ENCODE results near the gene ELOVL7.
"Not testable (repeated sequence)": the region's sequence is repeated elsewhere in the genome, so short reads cannot be mapped to it uniquely, and the experiment has no call there.

ELOVL7 gene

GRCh38 chr5:60843936-60844905 is at the start of gene ELOVL7:
TSS of gene ELOVL7 (minus strand) at chr5:60844269. CDS start at chr5:60787397, 56,872 bp downstream.
- peaks cover 20% of the 10 kb centered on the region for H3K4me1 Mint-ChIP-seq
- no peaks in the 10 kb centered on the region for H3K9me3 Mint-ChIP-seq
- peak; percentile 46 to 54 for DNase-seq
- peak within 1 kb of the TSS; percentile 85 to 93 for H3K4me3 Mint-ChIP-seq
- ATAC-seq, result peak; percentile 88
- peaks cover 73% of the 10 kb centered on the region for H3K27me3 Mint-ChIP-seq
- peak within 1 kb of the TSS; percentile 68 to 77 for H3K27ac Mint-ChIP-seq

- ATAC-seq (no peak), DNase-seq (no peak)
- H3K27me3 Mint-ChIP-seq, result no peaks in the 10 kb centered on the region
- H3K4me3 Mint-ChIP-seq, result no peak overlapping the region
- H3K27ac Mint-ChIP-seq, result peak overlapping the region in 1 of 2 donors; percentile 12
- H3K4me1 Mint-ChIP-seq, result peaks cover 5% of the 10 kb centered on the region
- no peaks in the 10 kb centered on the region for H3K9me3 Mint-ChIP-seq
Observed at GRCh38 chr5:60893521-60893920, 49.5 kb upstream of the ELOVL7 start.

- Mint-ChIP-seq H3K4me1 (peaks cover 7% of the 10 kb centered on the region), H3K9me3 (no peaks in the 10 kb centered on the region), H3K27ac (no peak overlapping the region), H3K27me3 (no peaks in the 10 kb centered on the region), H3K4me3 (no peak overlapping the region)
- no peak for DNase-seq
- no peak for ATAC-seq
Observed at GRCh38 chr5:60891667-60892066, 47.6 kb upstream of the ELOVL7 start.

- H3K4me3 Mint-ChIP-seq, result no peak overlapping the region
- no peaks in the 10 kb centered on the region for H3K27me3 Mint-ChIP-seq
- peaks cover 7% of the 10 kb centered on the region for H3K4me1 Mint-ChIP-seq
- no peak for DNase-seq
- peak; percentile 48 for ATAC-seq
- no peaks in the 10 kb centered on the region for H3K9me3 Mint-ChIP-seq
- H3K27ac Mint-ChIP-seq, result no peak overlapping the region
Observed at GRCh38 chr5:60888359-60889061, 44.4 kb upstream of the ELOVL7 start.

- Mint-ChIP-seq H3K9me3 (no peaks in the 10 kb centered on the region), H3K27me3 (no peaks in the 10 kb centered on the region), H3K4me3 (no peak overlapping the region), H3K27ac (no peak overlapping the region), H3K4me1 (peaks cover 7% of the 10 kb centered on the region)
- no peak for DNase-seq
- ATAC-seq, result no peak
Observed at GRCh38 chr5:60887746-60888145, 43.7 kb upstream of the ELOVL7 start.

- no peaks in the 10 kb centered on the region for H3K9me3 Mint-ChIP-seq
- H3K4me1 Mint-ChIP-seq, result peaks cover 7% of the 10 kb centered on the region
- H3K27ac Mint-ChIP-seq, result no peak overlapping the region
Observed at GRCh38 chr5:60887096-60887495, 43.0 kb upstream of the ELOVL7 start.

GRCh38 chr5:60886158-60886557 is 42.1 kb upstream of the ELOVL7 start:
- H3K27me3 Mint-ChIP-seq, result no peaks in the 10 kb centered on the region
- ATAC-seq, result no peak

More at GRCh38 chr5:60887096-60887495, 43.0 kb upstream of the ELOVL7 start:
- H3K27me3 Mint-ChIP-seq, result no peaks in the 10 kb centered on the region
- DNase-seq, result no peak
- no peak for ATAC-seq
- H3K4me3 Mint-ChIP-seq, result no peak overlapping the region

GRCh38 chr5:60883229-60883628 is 39.2 kb upstream of the ELOVL7 start:
- ATAC-seq, result no peak
- Mint-ChIP-seq H3K27me3 (no peaks in the 10 kb centered on the region), H3K4me1 (no peaks in the 10 kb centered on the region), H3K9me3 (peaks cover 7 to 28% of the 10 kb centered on the region in 2 donors), H3K27ac (no peak overlapping the region), H3K4me3 (no peak overlapping the region)
- no peak for DNase-seq

More at GRCh38 chr5:60886158-60886557, 42.1 kb upstream of the ELOVL7 start:
- DNase-seq, result no peak
- Mint-ChIP-seq H3K27ac (no peak overlapping the region), H3K9me3 (peaks cover 0 to 5% of the 10 kb centered on the region in 2 donors), H3K4me1 (peaks cover 7% of the 10 kb centered on the region), H3K4me3 (no peak overlapping the region)

DNA sequence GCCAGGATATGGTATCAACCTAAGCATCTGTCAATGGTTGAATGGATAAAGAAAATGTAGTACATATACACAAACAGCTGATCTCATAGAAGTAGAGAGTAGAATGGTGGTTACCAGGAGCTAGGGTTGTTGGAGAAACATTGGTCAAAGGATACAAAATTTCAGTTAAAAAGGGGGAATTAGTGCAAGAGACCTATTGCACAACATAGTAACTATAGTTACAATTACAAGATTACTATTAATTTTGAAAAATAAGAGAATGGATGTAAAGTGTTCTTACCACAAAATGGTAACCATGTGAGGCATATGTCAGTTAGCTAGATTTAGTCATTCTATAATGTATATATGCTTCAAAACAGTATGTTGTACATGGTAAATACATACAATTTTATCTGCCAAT is 28.8 kb upstream of the ELOVL7 start:
- no peak overlapping the region for H3K27ac Mint-ChIP-seq
- no peaks in the 10 kb centered on the region for H3K4me1 Mint-ChIP-seq
- H3K27me3 Mint-ChIP-seq, result no peaks in the 10 kb centered on the region
- ATAC-seq (no peak), DNase-seq (no peak)
- H3K4me3 Mint-ChIP-seq, result no peak overlapping the region
- H3K9me3 Mint-ChIP-seq, result peaks cover 26 to 34% of the 10 kb centered on the region in 2 donors

DNA sequence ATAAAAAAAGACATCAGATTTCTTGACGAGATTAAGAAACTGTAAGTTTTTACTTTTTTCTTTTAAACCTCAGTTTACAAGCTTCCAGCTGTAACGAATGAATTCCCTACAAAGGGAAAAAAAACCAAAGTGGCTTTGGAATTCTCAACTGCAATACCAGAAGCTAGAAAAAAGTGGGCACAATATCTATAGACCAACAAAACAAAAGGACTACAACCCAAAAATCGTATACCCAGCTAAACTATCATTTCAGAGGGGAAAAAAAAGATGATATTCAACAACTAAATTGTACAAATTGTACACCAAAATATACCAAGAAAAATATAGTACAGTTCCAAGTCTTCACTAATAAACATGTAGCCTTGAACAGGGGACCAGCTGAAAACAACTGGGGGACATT is 26.8 kb upstream of the ELOVL7 start:
- DNase-seq (no peak), ATAC-seq (no peak)
- no peaks in the 10 kb centered on the region for H3K4me1 Mint-ChIP-seq
- no peaks in the 10 kb centered on the region for H3K27me3 Mint-ChIP-seq
- H3K9me3 Mint-ChIP-seq, result peaks cover 26 to 34% of the 10 kb centered on the region in 2 donors
- no peak overlapping the region for H3K27ac Mint-ChIP-seq
- no peak overlapping the region for H3K4me3 Mint-ChIP-seq

GRCh38 chr5:60860572-60860971 is 16.5 kb upstream of the ELOVL7 start:
- H3K27me3 Mint-ChIP-seq, H3K4me3 Mint-ChIP-seq, H3K27ac Mint-ChIP-seq, ATAC-seq, DNase-seq, H3K4me1 Mint-ChIP-seq: not testable (repeated sequence)
- peaks cover 5 to 15% of the 10 kb centered on the region in 2 donors for H3K9me3 Mint-ChIP-seq

DNA sequence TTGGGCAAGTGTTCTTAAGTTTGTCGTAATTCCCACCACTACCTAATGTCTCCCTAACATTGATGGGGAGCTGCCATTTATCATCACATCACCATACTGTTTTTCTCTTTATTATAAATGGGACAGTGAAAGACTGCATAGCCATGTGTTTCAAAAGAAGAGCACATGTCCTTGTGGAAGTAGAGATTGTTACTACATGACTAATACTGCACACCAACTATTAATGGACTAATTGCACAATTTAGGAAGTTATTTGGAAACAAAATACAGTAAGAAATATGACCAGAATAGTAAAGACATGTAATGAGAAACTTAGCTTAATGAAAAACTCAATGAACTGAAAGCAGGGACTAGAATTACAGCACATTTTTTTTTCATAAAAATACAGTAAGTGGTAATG is 12.0 kb upstream of the ELOVL7 start:
- DNase-seq, result no peak
- Mint-ChIP-seq H3K4me1 (no peaks in the 10 kb centered on the region), H3K9me3 (peaks cover 0 to under 1% of the 10 kb centered on the region in 2 donors)

DNA sequence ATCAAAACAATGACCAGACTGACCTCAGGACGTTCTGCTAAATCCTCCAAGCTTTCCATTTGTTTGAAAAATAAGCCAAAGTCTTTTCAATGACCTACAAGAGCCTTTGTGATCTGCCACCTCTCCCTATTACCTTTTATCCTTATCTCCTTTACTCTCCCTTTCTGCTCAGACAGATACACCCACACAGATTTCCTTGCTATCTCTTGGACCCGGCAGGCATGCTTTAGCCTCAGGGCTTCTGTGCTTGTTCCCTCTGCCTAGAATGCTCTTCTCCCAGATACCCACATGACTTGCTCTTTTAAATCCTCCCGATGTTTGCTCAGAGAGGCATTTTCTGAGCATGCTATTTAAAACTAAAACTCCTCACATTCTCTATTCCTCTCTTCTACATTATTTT is 8.9 kb upstream of the ELOVL7 start:
- no peak overlapping the region for H3K4me3 Mint-ChIP-seq
- H3K27me3 Mint-ChIP-seq, result no peaks in the 10 kb centered on the region
- no peaks in the 10 kb centered on the region for H3K9me3 Mint-ChIP-seq
- DNase-seq (no peak), ATAC-seq (no peak)
- no peaks in the 10 kb centered on the region for H3K4me1 Mint-ChIP-seq
- no peak overlapping the region for H3K27ac Mint-ChIP-seq

More for the DNA sequence above, 12.0 kb upstream of the ELOVL7 start:
- no peak for ATAC-seq
- H3K4me3 Mint-ChIP-seq, result no peak overlapping the region
- no peaks in the 10 kb centered on the region for H3K27me3 Mint-ChIP-seq
- H3K27ac Mint-ChIP-seq, result no peak overlapping the region

GRCh38 chr5:60852317-60852716 is 8.2 kb upstream of the ELOVL7 start:
- no peaks in the 10 kb centered on the region for H3K27me3 Mint-ChIP-seq
- no peak overlapping the region for H3K27ac Mint-ChIP-seq
- DNase-seq (no peak), ATAC-seq (no peak)
- H3K4me1 Mint-ChIP-seq, result no peaks in the 10 kb centered on the region
- H3K4me3 Mint-ChIP-seq, result no peak overlapping the region
- H3K9me3 Mint-ChIP-seq, result no peaks in the 10 kb centered on the region

- peaks cover 4% of the 10 kb centered on the region for H3K27me3 Mint-ChIP-seq
- ATAC-seq (no peak), DNase-seq (no peak)
- no peak overlapping the region for H3K27ac Mint-ChIP-seq
- H3K4me1 Mint-ChIP-seq, result no peaks in the 10 kb centered on the region
- H3K9me3 Mint-ChIP-seq, result no peaks in the 10 kb centered on the region
- no peak overlapping the region for H3K4me3 Mint-ChIP-seq
Observed at GRCh38 chr5:60851626-60852025, 7.6 kb upstream of the ELOVL7 start.

GRCh38 chr5:60846298-60846697 is 2.2 kb upstream of the ELOVL7 start:
- H3K9me3 Mint-ChIP-seq, result no peaks in the 10 kb centered on the region
- H3K27ac Mint-ChIP-seq, result peak overlapping the region in 1 of 2 donors; percentile 4
- ATAC-seq, result no peak

More at GRCh38 chr5:60846298-60846697, 2.2 kb upstream of the ELOVL7 start:
- Mint-ChIP-seq H3K27me3 (peaks cover 58% of the 10 kb centered on the region), H3K4me3 (no peak overlapping the region), H3K4me1 (peaks cover 20% of the 10 kb centered on the region)
- no peak for DNase-seq
